IPS-18c (cell line): ENCODE results near the gene MYOF.
"Not testable (repeated sequence)": the region's sequence is repeated elsewhere in the genome, so short reads cannot be mapped to it uniquely, and the experiment has no call there.

Experiments used
- H3K4me3 ChIP-seq: 2 replicates; pipeline ENCODE4 v1.7.0; 2013; ENCODE audit warnings: low read depth, mild to moderate bottlenecking, low read length, moderate library complexity; ENCODE audit not compliant: insufficient read depth
- H3K9me3 ChIP-seq: one replicate; pipeline ENCODE4 v1.6.1; 2013; ENCODE audit warnings: mild to moderate bottlenecking, low read length, moderate library complexity; ENCODE audit not compliant: control insufficient read depth, insufficient read depth

MYOF gene

GRCh38 chr10:93352638-93353383 lies 129.3 kb downstream of the MYOF start:
- Histone ChIP-seq H3K9me3 (no peaks in the 10 kb centered on the region), H3K4me3 (no peak overlapping the region; the same call in 1 of the 2 replicates)

GRCh38 chr10:93346694-93347093 lies 135.4 kb downstream of the MYOF start:
- no peak overlapping the region for H3K4me3 ChIP-seq
- H3K9me3 ChIP-seq, result no peaks in the 10 kb centered on the region

DNA sequence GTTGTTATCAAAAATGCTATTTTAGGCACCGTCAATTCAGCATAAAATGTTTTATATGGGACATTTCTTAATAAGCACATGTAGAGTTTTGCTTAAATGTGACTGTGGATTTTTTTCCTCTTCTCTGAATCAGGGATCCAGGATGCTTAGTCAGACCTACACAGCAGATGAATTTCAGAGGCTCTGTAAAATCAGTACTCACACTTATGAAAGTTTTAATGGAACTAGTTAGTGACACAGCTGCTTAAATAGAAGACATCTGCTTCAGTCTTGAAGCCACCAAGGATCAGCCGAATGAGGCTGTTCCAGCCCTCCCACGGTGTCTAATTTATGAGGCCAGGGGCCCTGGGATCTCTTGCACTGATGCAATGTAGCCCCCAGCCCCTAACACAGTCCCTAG lies 136.0 kb downstream of the MYOF start:
- H3K4me3 ChIP-seq, result no peak overlapping the region
- H3K9me3 ChIP-seq, result no peaks in the 10 kb centered on the region

GRCh38 chr10:93344691-93345090 lies 137.4 kb downstream of the MYOF start:
- no peak overlapping the region for H3K4me3 ChIP-seq
- H3K9me3 ChIP-seq, result no peaks in the 10 kb centered on the region

DNA sequence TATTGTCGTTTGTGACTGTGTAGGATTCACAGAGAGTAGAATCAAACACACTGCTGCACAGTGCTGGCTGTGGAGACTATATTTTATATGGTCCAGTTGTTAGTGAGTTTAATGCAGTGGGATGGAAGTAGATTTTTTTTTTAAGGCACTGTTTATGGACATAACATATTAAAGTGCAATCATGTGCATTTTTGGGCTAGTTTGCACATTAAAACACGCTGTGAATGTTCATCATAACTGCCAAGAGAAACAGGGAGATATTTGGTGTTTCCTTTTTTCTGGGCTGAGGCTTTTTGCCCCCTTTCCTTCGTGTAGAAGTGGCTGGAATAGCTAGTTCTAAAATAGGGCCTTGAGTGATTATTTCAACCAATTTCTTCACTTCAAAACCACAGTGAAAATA lies 139.2 kb downstream of the MYOF start:
- Histone ChIP-seq H3K9me3 (no peaks in the 10 kb centered on the region), H3K4me3 (no peak overlapping the region)

DNA sequence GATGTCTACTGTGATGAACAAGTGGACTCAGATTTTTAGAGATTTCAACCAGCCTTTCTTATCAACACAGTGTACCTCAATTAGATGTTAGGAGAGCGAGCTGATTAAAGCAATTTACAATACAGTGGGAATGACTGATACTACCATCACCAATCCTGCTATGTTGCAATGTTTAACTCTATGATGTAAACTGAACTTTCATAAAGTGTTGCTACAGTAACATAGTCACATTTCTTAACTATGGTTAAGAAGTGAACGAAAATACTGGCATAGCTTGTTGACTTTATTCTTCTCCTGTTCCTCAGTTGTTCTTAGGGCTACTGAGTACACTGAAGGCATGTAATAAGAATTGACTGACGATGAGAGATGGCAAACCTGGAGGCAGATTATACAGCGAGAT lies 139.8 kb downstream of the MYOF start:
- H3K9me3 ChIP-seq, result no peaks in the 10 kb centered on the region
- H3K4me3 ChIP-seq, result no peak overlapping the region

- no peak overlapping the region for H3K4me3 ChIP-seq
- no peaks in the 10 kb centered on the region for H3K9me3 ChIP-seq
Measured at GRCh38 chr10:93337309-93337721, 144.8 kb downstream of the MYOF start.

DNA sequence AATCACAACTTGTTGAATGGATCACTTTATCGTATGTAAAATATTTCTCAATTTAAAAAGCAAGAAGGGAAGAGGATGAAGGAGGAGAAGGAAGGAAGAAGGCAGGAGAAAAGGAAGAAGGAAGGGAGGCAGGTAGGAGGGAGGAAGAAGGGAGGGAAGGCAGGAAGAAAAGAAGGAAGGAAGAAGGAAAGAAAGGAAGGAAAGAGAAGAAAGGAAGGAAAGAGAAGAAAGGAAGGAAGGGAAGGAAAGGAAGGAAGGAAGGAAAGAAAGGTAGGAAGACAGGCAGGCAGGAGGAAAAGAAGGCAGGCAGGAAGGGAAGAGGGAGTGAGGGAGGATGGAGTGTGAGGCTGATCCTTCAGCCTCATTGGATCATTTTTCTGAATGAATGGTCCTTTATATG lies 145.5 kb downstream of the MYOF start:
- Histone ChIP-seq H3K9me3 (no peaks in the 10 kb centered on the region), H3K4me3 (no peak overlapping the region)

DNA sequence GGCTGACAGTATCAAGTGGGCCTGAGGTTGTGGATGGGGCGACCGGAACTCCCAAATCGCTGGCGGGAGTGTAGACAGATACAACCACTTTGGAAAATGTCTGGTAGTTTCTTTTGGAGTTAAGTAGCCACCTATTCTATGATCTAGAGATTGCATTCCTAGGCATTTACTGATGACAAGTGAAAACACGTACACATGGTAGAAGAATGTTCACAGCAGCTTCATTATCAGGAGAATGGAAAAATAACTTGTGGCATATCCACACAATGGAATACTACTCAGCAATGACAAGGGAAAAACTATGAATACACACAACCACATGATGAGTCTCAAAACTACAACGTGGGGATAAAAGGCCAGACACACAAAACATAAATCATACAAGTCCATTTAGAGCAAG lies 146.0 kb downstream of the MYOF start:
- no peaks in the 10 kb centered on the region for H3K9me3 ChIP-seq
- H3K4me3 ChIP-seq, result no peak overlapping the region

GRCh38 chr10:93334901-93335327 lies 147.2 kb downstream of the MYOF start:
- H3K9me3 ChIP-seq, result no peaks in the 10 kb centered on the region
- H3K4me3 ChIP-seq, result no peak overlapping the region

- no peaks in the 10 kb centered on the region for H3K9me3 ChIP-seq
- no peak overlapping the region for H3K4me3 ChIP-seq
Measured at GRCh38 chr10:93334181-93334580, 148.0 kb downstream of the MYOF start.

DNA sequence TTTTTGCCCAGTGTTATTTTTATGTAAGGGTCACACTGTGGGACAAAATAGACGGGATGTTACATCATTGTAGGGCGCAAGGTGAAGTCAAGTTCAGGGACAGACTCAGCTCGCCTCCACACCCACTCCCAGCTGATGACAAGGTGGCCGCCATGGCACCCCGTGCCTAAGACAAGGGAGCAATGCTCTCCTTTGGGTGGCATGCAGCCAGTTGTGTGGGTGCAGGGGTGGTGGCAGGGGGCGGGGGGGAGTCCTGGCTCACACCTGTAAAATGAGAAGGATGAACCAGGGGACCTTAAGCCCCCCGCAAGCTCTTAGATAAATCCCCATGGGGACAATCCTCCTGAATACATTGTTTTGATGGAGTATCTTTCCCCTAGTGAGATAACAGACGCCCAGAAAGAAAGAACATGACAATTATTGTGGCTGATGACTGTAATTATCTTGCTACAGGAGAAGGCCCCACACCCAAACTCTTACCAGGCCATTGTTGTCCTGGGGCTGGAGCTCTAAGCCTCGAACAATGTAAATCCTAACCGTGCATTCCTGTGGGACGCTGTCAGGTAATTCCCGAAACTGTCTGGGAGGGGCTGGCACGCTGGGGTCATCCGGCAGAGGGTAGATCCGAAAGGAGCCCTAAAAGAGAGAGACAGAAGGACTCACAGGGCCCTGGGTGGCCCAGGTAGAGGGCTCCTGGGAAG lies 148.7 kb downstream of the MYOF start:
- H3K9me3 ChIP-seq, result no peaks in the 10 kb centered on the region

DNA sequence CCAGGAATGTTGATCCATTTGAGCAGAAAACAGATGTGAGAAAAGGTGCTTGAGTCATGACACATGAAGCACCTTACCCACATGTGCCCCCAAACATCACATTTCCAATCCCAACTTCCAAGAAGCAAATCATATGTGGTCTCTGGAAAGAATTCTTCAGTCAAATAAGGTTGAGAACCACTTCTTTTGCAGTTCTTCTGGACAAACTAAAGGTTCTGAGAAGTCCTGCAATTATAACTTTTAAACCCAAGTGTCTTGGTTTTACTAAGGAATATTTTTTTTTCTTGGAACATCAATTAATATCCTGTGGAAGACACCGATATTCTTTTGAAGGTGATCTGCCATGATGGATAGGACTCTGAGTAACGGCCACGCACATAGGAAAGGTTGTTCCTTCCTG lies 151.3 kb downstream of the MYOF start:
- H3K4me3 ChIP-seq, result no peak overlapping the region
- H3K9me3 ChIP-seq, result no peaks in the 10 kb centered on the region

More for the DNA sequence above, 148.7 kb downstream of the MYOF start:
- H3K4me3 ChIP-seq, result no peak overlapping the region

GRCh38 chr10:93319896-93320295 lies 162.2 kb downstream of the MYOF start:
- H3K9me3 ChIP-seq, result no peaks in the 10 kb centered on the region

DNA sequence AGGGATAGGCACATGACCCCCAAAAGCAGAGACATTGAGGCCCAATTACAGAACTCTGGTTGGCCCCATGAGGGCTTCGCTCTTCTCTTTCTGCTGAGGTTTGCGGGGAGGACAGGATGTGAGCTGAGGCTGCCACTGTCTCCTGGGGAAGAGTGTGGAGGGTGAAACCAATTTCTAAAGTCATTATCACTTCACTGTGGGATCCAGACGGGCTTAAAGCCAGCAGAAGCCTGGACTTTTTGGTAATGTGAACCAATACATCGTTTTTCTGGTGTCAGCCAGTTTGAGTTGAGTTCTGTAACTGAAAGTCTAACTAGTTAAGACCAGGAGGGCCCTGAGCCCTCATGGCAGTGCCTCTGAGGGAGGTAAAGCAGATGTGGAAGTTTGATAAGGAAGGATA lies 163.0 kb downstream of the MYOF start:
- H3K9me3 ChIP-seq, result no peaks in the 10 kb centered on the region
- H3K4me3 ChIP-seq, result no peak overlapping the region

More at GRCh38 chr10:93319896-93320295, 162.2 kb downstream of the MYOF start:
- H3K4me3 ChIP-seq, result no peak overlapping the region

DNA sequence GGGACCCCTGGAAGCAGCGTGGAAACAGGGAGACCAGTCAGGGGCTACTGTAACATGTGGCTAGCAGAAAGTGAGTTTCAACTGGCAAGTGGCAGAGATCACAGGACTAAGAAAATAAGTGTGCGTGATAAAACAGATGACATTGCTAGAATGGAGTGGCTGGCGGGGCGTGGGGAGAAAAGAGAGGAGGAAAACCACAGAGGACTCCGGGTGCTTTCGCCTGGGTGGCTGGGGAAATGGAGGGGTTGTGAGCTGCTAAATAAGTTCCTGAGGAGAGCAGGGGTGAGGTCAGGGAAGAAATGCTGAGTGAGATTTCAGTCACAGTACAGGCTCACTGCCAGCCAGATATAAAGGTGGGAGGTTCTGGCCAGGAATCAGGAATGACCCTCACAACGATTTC lies 166.9 kb downstream of the MYOF start:
- Histone ChIP-seq H3K9me3 (peaks cover 2% of the 10 kb centered on the region), H3K4me3 (no peak overlapping the region)

DNA sequence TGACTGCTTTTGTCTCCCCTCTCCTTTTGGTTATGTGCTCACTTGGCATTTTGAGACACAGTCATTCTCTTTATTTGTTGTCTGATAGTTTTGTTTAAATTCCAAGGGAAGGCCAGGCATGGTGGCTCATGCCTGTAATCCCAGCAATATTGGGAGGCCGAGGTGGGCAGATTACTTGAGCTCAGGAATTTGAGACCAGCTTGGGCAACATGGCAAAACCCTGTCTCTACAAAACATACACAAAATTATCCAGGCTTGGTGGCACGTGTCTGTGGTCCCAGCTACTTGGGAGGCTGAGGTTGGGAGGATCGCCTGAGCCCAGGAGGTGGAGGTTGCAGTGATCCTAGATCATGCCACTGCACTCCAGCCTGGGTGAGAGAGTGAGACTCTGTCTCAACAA lies 167.5 kb downstream of the MYOF start:
- H3K4me3 ChIP-seq, H3K9me3 ChIP-seq: not testable (repeated sequence)

GRCh38 chr10:93313798-93314197 lies 168.3 kb downstream of the MYOF start:
- Histone ChIP-seq H3K4me3 (no peak overlapping the region), H3K9me3 (peaks cover 2% of the 10 kb centered on the region)
